Measurements from ENCODE around the gene GAB1. TPM values are rescaled to one million over a fixed set of nuclear protein-coding genes. Genes with fewer than 3 reads are reported as not detected.
A peak's percentile ranks its signal among the peaks of the same experiment; 100 is the strongest.

The GAB1 gene
- total and polyA plus RNA-seq, 4 donors = 2.4 to 31.3 (median 6.9) TPM

DNA sequence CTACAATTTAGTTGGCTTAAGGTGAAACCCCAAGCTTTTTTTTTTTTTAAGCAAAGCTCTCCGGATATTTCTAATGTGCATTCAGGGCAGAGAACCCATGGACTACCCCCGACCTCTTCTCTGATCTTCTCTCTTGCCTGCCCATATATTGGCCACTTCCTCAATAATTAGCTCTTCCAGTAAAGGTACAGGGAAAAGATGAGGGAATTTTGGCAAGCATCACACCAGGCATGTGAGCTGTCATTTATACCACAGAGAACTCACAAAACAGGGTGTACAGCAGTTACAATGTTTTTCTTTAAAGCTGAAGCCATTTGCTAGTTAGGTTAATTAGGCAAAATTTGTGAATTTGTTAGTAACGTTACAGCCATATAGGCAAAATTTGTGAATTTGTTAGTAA, 73.3 kb downstream of the GAB1 start:
- 92% methylated on average over 3 of the region's 3 CpGs for WGBS
- Histone ChIP-seq H3K36me3 (ENCODE audit: control insufficient read depth in 4 of 4, insufficient read depth in 3 of 4, low read depth in 1 of 4, low read length in 3 of 4) (no peaks in the 10 kb centered on the region), H3K4me3 (ENCODE audit: low read depth in 1 of 3, low read length in 3 of 3) (no peak overlapping the region), H3K9ac (ENCODE audit: low read depth in 1 of 2, low read length in 2 of 2) (no peak overlapping the region), H3K4me1 (ENCODE audit: control insufficient read depth in 4 of 4, insufficient read depth in 4 of 4, low read length in 3 of 4) (peaks cover 9 to 22% (median 16%) of the 10 kb centered on the region in 4 donors), H3K27me3 (ENCODE audit: control insufficient read depth in 4 of 4, insufficient read depth in 4 of 4, low read length in 3 of 4) (no peaks in the 10 kb centered on the region), H3K9me3 (ENCODE audit: control insufficient read depth in 4 of 4, low read length in 3 of 4) (no peaks in the 10 kb centered on the region), H3K27ac (ENCODE audit: low read depth in 1 of 2, low read length in 2 of 2) (no peak overlapping the region)
- TF ChIP-seq SP1 (IDR thresholded peaks at IDR 0.05) = no peak
- TF ChIP-seq RXRA (IDR thresholded peaks at IDR 0.05) = no peak
- no peak for TF ChIP-seq FOXA2 (IDR thresholded peaks at IDR 0.05)
- TF ChIP-seq HNF4A (conservative IDR thresholded peaks at IDR 0.05) = no peak
- TF ChIP-seq, protein P1, sequence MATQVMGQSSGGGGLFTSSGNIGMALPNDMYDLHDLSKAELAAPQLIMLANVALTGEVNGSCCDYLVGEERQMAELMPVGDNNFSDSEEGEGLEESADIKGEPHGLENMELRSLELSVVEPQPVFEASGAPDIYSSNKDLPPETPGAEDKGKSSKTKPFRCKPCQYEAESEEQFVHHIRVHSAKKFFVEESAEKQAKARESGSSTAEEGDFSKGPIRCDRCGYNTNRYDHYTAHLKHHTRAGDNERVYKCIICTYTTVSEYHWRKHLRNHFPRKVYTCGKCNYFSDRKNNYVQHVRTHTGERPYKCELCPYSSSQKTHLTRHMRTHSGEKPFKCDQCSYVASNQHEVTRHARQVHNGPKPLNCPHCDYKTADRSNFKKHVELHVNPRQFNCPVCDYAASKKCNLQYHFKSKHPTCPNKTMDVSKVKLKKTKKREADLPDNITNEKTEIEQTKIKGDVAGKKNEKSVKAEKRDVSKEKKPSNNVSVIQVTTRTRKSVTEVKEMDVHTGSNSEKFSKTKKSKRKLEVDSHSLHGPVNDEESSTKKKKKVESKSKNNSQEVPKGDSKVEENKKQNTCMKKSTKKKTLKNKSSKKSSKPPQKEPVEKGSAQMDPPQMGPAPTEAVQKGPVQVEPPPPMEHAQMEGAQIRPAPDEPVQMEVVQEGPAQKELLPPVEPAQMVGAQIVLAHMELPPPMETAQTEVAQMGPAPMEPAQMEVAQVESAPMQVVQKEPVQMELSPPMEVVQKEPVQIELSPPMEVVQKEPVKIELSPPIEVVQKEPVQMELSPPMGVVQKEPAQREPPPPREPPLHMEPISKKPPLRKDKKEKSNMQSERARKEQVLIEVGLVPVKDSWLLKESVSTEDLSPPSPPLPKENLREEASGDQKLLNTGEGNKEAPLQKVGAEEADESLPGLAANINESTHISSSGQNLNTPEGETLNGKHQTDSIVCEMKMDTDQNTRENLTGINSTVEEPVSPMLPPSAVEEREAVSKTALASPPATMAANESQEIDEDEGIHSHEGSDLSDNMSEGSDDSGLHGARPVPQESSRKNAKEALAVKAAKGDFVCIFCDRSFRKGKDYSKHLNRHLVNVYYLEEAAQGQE (IDR thresholded peaks at IDR 0.05) = no peak
- TF ChIP-seq FOXA1 (IDR thresholded peaks at IDR 0.05) = no peak
- no peak for TF ChIP-seq EGR1 (IDR thresholded peaks at IDR 0.05; ENCODE audit: low read depth in 2 of 2)
- TF ChIP-seq HNF4G (IDR thresholded peaks at IDR 0.05) = no peak
- DNase-seq (ENCODE audit: low spot score) = no peak

DNA sequence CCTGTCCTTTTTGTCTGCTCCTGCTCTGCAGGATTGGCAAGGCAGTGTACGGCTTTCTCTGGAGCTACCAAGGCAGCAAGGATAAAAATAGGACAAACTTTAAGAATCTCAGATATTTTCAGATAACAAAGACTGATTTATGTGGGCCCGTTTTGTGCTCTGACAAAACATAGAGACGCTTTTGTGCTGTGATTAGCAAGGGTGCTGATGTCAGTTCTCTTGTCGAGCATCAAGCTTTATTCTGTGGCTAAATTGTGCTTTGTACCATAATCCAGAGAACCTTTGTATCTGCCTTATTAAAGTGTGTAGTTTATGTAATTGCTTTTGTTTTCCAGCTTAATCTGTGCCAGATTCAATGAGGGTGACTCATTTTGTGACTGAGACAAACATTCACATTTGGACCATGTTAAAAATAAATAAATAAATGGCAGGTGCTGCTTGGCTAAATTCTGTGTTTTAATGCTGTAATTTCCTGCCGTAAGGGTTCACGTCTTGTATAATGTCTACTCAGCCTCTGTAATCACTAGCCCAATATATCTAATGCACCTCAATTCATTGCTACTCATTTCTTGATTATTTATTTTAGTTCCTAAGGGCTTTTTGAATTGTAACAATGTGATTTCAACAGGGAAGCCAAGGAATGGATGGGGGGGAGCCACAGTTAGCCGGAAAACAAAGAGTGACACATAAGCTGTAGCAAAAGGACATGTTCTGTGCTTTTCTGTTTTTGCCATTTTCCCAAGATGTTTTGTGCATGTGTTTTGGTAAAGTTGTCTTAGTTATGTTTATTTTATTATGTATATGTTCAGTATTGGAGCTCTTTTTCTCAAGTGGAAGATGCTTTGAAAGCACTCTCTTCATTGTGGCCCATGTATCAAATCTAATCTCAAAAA, 75.1 kb downstream of the GAB1 start:
- peaks cover 0 to 1% (median under 1%) of the 10 kb centered on the region in 4 donors for H3K36me3 ChIP-seq (ENCODE audit: control insufficient read depth in 4 of 4, insufficient read depth in 3 of 4, low read depth in 1 of 4, low read length in 3 of 4)
- DNase-seq (ENCODE audit: low spot score) = no peak
- H3K27ac ChIP-seq (ENCODE audit: low read depth in 1 of 2, low read length in 2 of 2) = no peak overlapping the region
- H3K4me3 ChIP-seq (ENCODE audit: low read depth in 1 of 3, low read length in 3 of 3) = no peak overlapping the region
- WGBS = 78% methylated on average over 7 of the region's 7 CpGs
- H3K9ac ChIP-seq (ENCODE audit: low read depth in 1 of 2, low read length in 2 of 2) = no peak overlapping the region
- no peak for TF ChIP-seq YY1 (IDR thresholded peaks at IDR 0.05)
- peak in 1 of 2 donors; percentile 41 for TF ChIP-seq JUND (IDR thresholded peaks at IDR 0.05)
- H3K9me3 ChIP-seq (ENCODE audit: control insufficient read depth in 4 of 4, low read length in 3 of 4) = no peaks in the 10 kb centered on the region
- peaks cover 2 to 4% (median 3%) of the 10 kb centered on the region in 4 donors for H3K4me1 ChIP-seq (ENCODE audit: control insufficient read depth in 4 of 4, insufficient read depth in 4 of 4, low read length in 3 of 4)
- H3K27me3 ChIP-seq (ENCODE audit: control insufficient read depth in 4 of 4, insufficient read depth in 4 of 4, low read length in 3 of 4) = no peaks in the 10 kb centered on the region

DNA sequence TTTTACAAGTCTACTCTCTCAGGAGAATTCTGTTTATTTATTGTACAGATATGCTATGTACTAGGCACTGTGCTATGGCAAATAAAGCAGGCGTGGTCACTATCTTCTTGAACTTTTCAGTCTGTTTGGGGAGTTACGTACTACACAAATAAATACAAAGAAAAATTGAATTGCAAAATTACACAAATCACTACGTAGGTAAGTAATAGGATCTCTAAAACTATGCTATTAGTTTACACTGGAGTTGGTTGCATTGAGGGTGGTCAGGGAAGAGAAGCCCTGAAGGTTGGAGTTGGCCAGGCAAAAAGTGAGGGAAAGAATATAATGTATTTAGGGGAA, 75.7 kb downstream of the GAB1 start:
- H3K4me3 ChIP-seq (ENCODE audit: low read depth in 1 of 3, low read length in 3 of 3) = no peak overlapping the region
- no peak overlapping the region for H3K27ac ChIP-seq (ENCODE audit: low read depth in 1 of 2, low read length in 2 of 2)
- no peaks in the 10 kb centered on the region for H3K27me3 ChIP-seq (ENCODE audit: control insufficient read depth in 4 of 4, insufficient read depth in 4 of 4, low read length in 3 of 4)
- WGBS = 86% methylated on average over 3 of the region's 3 CpGs
- no peak overlapping the region for H3K9ac ChIP-seq (ENCODE audit: low read depth in 1 of 2, low read length in 2 of 2)
- no peaks in the 10 kb centered on the region for H3K9me3 ChIP-seq (ENCODE audit: control insufficient read depth in 4 of 4, low read length in 3 of 4)
- DNase-seq (ENCODE audit: low spot score) = no peak
- H3K36me3 ChIP-seq (ENCODE audit: control insufficient read depth in 4 of 4, insufficient read depth in 3 of 4, low read depth in 1 of 4, low read length in 3 of 4) = peaks cover 0 to 5% (median 3%) of the 10 kb centered on the region in 4 donors
- H3K4me1 ChIP-seq (ENCODE audit: control insufficient read depth in 4 of 4, insufficient read depth in 4 of 4, low read length in 3 of 4) = peaks cover 0 to 3% (median 2%) of the 10 kb centered on the region in 4 donors
- no peak for TF ChIP-seq RAD21 (IDR thresholded peaks at IDR 0.05)
- no peak for TF ChIP-seq YY1 (IDR thresholded peaks at IDR 0.05)
- TF ChIP-seq SP1 (IDR thresholded peaks at IDR 0.05) = no peak
- TF ChIP-seq JUND (IDR thresholded peaks at IDR 0.05) = no peak
- no peak for TF ChIP-seq GABPA (IDR thresholded peaks at IDR 0.05 in 1 of 2, conservative IDR thresholded peaks at IDR 0.05 in 1 of 2)
- TF ChIP-seq, protein P2, sequence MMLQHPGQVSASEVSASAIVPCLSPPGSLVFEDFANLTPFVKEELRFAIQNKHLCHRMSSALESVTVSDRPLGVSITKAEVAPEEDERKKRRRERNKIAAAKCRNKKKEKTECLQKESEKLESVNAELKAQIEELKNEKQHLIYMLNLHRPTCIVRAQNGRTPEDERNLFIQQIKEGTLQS (IDR thresholded peaks at IDR 0.05) = no peak
- no peak for TF ChIP-seq FOXA2 (IDR thresholded peaks at IDR 0.05)
- no peak for TF ChIP-seq RXRA (IDR thresholded peaks at IDR 0.05)
- TF ChIP-seq FOXA1 (IDR thresholded peaks at IDR 0.05) = no peak
- TF ChIP-seq EGR1 (IDR thresholded peaks at IDR 0.05; ENCODE audit: low read depth in 2 of 2) = no peak
- TF ChIP-seq, protein P3, sequence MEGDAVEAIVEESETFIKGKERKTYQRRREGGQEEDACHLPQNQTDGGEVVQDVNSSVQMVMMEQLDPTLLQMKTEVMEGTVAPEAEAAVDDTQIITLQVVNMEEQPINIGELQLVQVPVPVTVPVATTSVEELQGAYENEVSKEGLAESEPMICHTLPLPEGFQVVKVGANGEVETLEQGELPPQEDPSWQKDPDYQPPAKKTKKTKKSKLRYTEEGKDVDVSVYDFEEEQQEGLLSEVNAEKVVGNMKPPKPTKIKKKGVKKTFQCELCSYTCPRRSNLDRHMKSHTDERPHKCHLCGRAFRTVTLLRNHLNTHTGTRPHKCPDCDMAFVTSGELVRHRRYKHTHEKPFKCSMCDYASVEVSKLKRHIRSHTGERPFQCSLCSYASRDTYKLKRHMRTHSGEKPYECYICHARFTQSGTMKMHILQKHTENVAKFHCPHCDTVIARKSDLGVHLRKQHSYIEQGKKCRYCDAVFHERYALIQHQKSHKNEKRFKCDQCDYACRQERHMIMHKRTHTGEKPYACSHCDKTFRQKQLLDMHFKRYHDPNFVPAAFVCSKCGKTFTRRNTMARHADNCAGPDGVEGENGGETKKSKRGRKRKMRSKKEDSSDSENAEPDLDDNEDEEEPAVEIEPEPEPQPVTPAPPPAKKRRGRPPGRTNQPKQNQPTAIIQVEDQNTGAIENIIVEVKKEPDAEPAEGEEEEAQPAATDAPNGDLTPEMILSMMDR (IDR thresholded peaks at IDR 0.05; ENCODE audit: low read depth, low read length, missing input control) = no peak
- TF ChIP-seq, protein P4, sequence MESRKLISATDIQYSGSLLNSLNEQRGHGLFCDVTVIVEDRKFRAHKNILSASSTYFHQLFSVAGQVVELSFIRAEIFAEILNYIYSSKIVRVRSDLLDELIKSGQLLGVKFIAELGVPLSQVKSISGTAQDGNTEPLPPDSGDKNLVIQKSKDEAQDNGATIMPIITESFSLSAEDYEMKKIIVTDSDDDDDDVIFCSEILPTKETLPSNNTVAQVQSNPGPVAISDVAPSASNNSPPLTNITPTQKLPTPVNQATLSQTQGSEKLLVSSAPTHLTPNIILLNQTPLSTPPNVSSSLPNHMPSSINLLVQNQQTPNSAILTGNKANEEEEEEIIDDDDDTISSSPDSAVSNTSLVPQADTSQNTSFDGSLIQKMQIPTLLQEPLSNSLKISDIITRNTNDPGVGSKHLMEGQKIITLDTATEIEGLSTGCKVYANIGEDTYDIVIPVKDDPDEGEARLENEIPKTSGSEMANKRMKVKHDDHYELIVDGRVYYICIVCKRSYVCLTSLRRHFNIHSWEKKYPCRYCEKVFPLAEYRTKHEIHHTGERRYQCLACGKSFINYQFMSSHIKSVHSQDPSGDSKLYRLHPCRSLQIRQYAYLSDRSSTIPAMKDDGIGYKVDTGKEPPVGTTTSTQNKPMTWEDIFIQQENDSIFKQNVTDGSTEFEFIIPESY (IDR thresholded peaks at IDR 0.05) = no peak
- TF ChIP-seq, protein P5, sequence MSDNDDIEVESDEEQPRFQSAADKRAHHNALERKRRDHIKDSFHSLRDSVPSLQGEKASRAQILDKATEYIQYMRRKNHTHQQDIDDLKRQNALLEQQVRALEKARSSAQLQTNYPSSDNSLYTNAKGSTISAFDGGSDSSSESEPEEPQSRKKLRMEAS (IDR thresholded peaks at IDR 0.05) = no peak
- TF ChIP-seq HNF4A (conservative IDR thresholded peaks at IDR 0.05) = no peak
- TF ChIP-seq TAF1 (conservative IDR thresholded peaks at IDR 0.05) = no peak

All from liver (tissue), 9 donors.